ENCODE data around the gene PTH1R.

PTH1R gene

DNA sequence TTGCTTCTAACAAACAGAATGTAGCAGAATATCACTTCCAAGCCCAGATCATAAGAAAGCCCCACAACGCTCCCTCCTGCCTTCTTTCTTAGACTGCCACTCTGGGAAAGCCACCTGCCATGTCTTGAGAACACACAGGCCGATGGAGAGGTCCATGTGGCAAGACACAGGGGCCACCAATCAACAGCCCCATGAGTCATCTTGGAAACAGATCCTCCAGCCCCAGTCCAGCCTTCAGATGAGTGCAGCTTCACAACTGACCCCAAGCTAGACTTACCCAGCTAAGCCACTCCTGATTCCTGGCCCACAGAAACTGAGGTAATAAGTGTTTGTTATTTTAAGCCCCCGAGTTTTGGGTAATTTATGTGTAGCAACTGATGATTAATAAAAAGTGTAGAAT lies 39.7 kb downstream of the PTH1R start:
- no peak for DNase-seq

DNA sequence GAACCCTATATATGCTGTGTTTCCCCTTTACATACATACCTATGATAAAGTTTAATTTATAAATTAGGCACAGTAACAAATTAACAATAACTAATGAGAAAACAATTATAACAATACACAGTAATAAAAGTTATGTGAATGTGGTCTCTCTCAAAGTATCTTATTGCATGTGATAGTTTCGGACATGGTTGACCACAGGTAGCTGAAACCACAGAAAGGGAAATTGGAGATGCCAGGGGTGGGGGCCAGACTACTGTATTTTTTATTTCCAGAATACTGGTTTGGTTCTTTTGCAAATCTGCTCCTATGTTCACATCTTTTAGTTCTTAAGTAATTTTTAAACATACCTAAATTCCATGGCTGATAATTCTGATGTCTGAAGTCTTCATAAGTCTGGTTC lies 40.7 kb downstream of the PTH1R start:
- no peak for DNase-seq

DNA sequence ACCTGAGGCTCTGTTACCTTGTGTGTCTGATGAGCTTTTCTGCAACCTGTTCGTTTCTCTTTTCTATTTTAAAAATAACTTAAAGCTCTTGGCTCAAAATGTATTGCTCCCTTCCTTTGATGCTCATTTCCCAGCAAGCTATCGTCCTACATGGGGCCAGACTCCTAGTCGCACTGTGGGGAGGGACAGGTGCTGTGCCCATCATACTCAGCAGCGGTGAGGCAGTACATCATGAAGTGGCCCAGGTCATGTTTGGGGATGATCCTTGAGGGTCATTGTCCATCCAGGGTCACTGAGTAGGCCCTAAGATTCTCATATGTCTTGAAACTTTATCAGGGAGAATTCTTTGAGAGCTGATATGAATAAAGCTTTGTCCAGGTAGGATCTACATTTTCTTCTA lies 41.1 kb downstream of the PTH1R start:
- DNase-seq, result no peak

DNA sequence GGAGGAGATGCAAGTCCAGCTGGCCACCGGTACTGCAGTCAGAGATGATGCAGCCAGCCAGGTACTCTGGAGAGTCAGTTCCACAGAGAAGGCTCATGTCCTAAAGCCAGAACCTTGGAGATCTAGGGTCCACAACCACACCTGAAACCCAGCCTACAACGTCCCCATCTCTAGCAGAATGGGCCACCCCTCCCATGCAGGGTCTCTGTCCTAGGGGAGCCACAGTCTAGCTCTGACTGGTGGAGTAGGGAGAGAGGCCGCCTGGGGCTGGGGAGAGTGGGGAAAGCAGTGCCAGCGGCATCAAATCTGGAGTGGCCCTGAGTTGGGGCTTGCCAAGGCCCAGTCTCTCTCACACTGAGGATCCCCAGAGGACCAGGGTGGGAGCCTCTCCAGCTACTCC lies 43.5 kb downstream of the PTH1R start:
- DNase-seq, result no peak

DNA sequence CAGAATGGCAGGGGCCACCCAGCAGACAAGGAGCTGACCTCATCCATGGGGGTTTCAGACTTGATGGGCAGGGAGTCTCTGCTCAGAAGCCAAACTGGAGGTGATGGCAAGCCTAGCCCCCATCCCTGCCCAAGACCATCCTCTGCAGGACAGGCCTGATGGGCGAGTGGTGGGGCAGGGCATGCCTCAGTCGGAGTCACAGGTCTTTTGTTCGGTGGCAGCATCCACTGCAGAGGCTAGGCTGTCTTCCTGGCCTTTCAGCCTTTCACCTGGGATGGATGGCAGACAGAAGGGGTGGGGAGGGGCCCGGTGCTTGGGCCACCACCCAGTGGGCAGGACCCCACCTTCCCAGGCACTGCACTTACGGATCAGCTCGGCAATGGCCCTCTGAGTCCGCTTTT lies 44.4 kb downstream of the PTH1R start:
- DNase-seq, result no peak

DNA sequence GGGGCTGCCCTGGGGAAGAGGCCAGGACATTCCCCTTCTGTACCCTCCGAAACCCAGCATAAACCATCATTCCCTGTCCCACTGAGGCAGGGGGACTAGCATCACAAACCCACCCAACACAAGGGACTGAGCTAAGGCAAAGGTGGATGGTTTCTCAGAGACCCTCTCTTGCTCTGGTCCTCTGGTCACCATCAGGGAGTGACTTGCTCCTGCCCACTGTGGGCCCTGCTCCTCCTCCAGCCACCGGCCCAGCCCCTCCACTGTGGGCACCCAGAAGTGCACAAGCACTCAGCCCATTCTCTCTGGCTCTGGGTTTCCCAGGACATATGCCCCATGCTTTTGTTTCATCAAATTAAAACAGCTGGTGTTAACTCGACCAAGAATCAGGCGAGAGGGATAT lies 44.9 kb downstream of the PTH1R start:
- no peak for DNase-seq

DNA sequence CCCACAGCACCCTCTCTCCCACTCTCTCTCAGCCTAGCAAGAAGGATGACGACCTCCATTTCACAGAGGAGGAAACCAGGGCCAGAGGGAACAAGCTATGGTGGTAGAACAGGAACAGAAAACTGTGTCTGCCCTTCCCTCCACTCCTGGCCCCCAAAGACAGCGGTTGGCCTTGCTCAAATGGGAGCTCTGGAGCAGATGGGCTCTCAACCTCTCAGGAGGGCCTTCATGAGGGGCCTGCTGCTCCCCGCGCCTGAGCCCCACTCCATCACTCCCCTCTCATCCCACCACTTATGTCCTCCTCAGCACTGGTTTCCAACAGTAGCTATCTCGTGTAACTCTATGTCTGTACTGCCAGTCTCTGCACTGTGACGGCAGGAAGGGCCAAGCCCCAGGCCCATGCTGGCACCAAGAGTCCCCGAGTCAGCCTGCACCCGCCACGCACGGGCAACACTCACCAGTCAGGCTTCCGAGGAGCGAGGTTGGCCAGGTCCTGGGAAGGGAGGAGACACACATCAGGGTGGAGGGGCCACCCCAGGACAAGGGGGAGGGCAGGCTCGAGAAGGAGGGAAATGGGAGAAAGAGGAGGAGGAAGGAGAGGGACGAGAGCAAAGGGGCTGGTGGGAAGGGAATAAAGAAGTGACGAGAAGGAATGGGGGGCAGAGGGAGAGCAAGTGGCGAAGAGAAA lies 45.5 kb downstream of the PTH1R start:
- no peak for DNase-seq

DNA sequence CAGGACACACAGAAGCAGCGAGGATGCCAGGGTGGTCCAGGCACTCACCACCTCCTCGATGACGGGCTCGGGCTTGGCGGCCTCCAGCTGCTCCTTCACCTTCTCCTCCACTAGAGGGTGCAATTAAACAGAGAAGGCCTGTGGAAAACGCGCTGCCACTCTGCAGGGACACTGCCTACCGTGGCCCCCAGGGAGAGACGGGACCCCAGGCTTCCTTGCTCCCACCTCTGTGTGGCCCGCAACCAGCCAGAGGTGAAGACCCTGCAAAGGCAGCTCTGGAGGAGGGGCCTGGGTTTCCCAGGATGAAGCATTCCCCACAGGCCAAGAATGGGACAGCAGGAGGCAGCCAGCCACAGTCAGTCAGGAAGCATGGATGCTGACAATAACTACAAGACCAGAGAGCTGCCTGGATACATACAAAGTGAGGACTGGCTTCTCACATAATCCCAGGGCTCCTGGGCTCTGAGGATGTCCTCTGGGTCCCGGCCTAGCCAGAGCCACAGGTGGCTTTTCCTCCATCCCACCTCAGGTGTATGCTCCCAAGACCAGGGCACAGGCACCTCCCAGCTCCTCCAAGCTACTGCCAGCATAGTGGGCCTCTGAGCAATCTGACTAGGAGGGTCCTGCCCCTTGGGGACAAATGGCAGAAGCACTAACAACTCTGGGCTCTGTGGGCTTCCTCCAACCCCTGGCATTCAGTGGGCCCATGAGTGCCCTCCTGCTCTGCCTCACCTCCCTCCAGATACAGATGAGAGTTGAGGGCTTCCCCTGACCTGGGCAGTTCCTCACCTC lies 46.2 kb downstream of the PTH1R start:
- no peak for DNase-seq

DNA sequence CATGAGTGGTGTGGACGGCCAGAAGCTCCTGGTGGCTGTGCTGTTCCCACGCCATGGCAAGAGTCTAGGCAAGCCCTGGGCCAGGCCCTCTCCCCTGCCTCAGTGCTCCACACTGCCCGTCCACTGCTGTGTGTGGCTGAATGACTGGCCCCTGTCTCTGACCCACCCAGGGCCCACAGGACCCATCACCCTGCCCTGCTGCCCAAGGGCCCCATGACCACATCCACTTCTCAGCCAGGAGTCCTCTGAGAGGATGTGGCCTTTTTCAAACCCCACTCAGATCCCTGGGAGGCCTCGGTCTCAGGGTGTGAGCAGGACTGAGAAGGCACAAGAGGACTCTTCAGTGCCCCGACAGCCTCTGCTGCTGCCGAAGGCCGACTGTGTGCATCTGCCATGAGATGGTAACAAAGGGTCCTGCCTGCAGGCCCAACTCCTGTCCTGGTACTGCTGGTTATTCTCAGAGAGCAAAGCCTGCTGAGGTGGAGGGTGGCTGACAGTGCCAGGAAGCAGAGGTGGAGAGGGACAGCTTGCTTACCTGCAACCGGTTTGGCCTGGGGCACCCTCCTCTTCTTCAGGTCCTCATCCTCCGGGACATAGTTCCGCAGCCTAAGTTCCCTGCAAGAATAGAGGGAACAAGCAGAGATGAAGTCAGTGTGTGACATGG lies 47.5 kb downstream of the PTH1R start:
- DNase-seq, result no peak

DNA sequence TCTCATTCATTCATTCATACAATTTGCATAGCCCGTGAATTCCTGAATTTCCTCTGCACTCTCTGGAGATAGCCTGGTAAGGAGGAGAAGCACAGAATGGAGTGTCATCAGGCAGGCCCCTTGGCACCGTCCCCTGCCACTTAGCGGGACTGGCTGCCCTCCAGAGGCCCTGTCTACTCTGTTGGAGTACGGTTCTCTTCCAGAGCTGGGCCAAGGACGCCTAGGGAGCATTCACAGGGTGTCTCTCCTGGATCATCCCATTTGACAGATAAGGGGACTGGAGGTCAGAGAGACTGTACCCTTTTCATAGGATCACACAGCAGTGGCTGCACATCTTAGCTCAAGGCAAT lies 48.0 kb downstream of the PTH1R start:
- DNase-seq, result no peak

DNA sequence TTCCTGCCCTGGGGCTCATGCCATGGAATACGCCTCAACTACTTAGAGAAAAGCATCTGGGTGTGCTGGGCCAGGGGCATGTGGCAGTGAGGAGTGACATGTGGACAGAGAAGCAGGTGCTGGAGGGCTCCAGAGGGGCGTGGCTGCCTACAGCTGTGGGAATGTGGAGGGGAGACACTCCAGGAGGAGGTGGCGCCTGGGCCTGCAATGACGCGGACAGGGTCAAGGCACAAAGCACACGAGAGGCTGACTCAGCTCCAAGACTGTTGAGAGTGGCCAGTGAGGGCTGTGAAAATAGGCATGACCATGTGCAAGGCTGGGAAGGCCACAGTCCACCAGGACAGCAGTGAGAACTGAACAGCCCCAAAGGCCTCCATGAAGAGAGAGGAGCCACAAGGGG lies 48.5 kb downstream of the PTH1R start:
- DNase-seq, result no peak

DNA sequence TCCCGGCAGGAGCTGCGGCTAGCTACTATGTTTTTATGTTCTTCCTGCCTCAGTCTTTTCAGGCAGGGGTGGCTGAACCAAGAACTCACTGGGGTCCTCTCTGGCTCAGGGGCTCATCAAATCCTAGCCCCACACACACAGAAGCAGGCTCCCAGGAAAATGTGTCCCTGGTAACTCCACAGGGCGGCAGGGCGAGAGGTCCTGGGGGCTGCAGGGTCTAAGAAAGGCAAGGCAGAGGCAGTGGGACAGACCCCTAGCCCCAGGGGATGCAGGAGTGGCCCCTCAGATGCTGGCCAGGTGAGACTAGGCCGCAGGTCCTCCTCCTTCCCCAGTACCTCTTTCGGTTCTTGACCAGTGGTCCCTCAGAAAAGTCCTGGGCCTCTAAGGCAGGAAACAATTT lies 48.9 kb downstream of the PTH1R start:
- DNase-seq, result no peak

DNA sequence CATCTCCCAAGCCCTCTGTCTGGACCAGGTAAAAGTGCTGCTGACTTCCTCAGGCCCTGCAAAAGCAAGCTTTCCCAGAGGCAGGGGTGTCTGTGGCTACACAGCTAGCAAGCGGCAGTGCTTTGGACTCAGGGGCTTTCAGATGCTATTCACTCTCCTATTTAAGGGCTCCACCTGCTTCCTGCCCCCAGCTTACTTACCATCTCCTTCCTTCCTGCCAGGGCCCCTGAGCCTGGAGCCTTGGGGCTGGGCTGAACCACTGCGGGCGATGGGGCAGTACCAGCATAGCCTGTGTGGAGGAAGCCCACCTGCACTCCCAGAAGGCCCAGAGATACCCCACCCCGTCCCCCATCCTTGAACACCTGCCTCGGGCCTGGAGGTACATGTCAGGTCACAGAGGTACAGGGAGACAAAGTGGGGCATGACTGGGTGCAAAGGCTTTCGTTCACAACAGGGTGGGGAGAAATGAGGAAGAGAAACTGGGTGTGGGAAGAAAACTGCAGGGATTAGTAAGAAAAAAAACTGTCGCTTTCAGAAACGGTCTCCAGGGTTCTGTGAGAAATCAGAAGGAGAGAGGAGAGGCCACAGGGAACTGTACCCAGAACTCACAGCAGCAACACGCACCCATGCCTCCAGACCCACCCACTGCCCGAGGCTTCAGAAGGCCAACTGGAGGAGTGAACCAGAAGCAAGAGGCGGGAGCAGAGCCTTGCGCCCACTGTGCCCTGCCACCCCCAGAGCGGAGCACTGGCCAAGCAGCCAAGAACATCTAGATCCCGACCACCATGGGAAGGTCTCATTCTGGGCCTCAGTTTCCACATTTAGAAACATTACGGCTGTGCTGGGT lies 49.6 kb downstream of the PTH1R start:
- DNase-seq, result no peak

DNA sequence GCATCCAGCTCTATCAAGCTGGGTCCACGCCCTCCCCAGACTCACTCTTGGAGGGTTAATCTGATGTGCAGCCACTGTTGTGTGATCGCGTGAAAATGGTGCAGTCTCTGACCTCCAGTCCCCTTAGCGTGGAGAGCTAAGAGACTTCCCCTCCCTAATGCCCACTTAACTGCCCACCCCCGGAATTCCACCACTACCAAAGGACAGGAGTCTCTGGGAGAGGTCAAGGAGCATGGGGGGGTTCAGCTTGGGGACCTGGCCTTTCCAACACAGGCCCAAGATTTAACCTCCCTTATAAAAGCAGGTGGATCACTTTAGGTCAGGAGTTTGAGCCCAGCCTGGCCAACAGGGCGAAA lies 50.2 kb downstream of the PTH1R start:
- DNase-seq, result no peak

DNA sequence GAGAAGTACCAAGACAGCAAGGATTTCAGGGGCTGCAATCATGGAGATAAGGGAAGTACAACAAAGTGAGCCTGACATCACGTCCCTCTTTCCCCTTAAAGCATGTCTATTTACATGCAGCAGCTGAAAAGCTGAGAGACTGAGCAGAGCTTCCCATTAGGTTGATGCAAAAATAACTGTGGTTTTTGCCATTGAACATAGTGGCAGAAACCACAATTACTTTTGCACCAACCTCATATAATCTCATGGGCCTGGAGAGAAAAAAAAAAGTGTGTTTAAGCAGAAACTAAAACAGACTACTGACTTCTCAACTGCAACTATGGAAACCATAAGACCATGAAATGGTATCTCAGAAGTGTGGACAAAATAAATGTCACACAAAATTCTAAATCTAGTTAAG lies 50.8 kb downstream of the PTH1R start:
- DNase-seq, result no peak

DNA sequence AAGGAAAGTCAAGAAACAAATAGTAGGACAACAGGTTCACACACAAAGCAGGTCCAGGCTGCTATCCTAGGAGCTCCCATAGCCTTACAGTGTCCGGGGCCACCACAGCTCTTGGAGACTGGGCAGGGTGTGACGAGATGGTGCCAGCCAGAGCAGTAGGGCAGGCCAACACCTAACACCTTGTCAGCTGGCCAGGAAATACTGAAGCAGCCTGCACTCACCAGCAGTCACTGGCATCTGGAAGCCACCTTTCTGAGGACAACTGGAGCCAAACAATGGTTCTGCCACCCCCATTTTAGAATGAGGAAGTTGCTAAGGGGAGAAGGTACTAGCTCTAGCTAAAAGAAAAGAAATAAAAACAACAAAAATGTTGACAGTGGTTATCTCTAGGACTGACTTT lies 51.8 kb downstream of the PTH1R start:
- no peak for DNase-seq

DNA sequence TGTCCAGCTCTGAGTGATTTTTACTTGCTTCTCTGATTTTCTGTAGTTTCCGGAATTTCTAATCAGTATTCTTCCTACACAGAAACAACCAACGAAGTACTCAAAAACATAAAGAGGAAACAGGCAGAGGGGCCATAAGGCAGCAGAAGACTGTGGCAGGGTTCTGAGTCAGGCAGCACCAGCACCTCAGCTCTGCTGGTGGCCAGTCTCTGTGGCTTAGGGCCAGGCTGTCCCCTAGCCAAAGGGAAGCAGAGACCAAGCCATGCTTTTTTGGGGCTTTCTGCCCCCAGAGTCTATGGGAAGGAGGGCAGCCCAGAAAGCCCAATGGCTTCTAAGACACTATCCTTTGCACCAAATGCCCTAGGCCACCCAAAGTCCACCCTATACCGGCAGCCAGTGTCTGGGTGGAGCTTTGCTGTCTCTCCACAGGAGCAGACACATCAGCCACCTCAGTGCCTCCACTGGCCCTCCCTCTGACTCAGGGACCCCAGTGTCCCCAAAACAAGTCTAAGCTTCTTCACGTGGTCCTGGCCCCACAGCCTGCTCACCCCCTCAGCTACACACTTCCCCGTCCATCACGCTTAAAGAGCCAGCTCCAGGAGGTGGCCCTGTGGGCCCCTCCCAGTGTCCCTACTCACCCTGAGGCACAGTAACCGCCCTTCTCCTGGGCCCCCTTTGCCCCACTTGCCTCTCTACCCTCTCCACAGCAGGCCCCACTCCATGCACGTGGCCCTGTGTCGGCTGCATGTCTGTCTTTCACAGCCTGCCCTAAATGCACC lies 52.8 kb downstream of the PTH1R start:
- no peak for DNase-seq

DNA sequence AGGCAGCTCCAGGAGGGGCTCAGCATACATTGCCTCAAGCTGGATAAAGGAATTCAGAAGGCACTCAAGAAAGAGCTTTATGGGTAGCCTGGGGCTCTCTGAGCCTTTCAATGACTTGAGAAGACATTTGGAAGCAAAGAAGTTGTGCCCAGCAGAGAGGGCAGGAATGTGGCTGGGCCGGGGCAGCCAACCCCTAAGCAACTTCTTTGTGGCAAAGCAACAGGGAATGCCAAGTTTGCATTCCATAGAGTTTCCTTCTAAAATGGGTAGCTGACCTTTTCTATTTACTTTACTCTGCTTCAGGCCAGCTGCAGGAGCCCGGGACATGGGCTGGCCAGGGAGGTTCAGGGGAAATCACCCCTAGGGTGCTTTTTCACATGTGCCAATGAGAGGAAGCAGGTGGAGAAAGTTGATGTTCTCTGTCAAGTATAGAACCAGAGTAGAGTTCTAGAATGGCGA lies 53.5 kb downstream of the PTH1R start:
- DNase-seq, result no peak

DNA sequence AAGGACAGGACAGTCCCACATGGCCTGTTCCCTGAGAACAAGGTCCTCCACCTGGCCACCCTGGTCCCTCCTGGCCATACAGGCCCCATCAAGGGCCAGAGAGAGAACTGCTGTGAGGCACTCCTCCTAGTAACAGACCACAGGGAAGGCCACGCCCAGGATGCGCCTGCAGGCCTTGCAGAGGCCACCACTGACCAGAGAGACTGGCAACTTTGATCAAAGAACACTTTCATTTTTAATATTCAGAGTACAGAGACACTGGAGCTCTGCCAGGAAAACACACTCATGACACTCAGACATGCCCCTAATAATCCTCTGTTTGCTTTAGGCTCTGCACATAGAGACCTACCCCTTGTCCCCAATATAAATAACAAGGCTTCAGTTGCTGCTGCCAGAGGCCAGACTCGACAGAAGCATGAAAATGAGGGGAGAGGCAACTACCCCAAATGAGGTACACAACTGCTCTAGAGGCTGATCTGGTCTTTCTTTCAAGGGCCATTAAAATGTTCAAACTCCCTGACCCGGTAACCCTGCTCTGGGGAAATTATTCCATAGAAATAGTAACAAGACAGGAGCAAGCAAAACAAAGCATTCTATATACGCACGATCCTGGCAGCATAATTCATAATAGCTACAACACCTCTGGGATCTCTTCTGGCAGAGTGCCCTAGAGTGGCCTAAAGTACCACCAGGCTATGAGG lies 54.3 kb downstream of the PTH1R start:
- DNase-seq, result no peak

DNA sequence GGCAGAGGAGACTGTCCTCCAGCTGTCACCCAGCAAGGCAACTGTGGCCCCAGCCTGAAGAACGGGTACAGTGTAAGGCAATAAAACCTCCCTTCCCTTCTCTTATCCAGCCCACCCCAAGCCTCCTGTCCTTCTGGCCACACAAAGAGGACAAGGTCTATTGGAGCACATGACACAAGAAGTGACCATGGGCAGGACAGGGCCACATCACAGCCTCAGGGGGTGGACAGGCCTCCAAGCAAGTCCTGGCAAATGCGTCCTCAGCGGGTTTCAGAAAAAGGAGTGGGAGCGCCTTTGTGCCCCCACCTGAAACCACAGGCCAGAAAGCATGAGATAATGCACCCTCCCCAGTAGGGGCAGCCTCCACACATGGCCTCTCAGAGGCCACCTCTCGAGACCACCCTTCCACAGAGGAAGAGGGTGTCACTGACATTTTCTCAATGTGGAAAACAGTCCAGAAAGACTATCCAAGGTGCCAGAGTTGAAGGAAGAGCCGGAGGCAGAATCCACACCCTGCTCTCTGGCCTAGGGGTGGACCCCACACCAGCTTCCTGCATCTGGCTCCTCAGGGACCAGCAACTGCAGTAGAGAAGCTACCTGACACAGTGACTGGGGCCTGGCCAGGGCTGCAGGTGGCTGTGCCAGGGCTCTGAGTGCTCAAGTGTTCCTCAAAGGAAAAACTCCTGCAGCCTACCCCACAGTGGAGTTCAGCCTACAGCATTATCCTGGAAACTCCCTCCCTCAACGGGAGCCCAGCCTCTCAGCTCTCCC lies 55.1 kb downstream of the PTH1R start:
- DNase-seq, result no peak

DNA sequence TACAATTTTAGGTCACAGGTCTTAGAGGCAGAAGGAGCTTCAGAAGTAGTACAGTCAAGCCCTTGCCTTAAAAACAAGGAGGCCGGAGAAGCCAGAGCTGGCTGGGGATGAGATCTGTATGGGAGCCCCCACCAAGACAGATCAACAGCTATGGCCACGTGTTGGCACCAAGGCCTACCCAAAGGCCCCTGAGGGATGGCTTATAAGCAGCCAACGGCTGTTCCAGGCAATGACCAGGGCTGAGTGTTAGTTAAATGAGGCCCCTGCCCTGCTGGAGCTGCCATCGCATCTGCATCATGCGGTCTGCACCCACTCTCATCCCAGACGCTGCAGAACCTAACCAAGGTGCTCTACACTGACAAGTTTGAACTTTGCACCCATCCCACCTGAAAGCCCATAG lies 55.7 kb downstream of the PTH1R start:
- no peak for DNase-seq

Data from activated T-cell treated with anti-CD3 and anti-CD28 coated beads for 4 hours (primary cell).